Endodermal cell (in vitro differentiated cells): Measurements from ENCODE around the gene SCUBE1. TPM values are rescaled to one million over a fixed set of nuclear protein-coding genes. Genes with fewer than 3 reads are reported as not detected.

Experiments
- DNase-seq: peaks from one replicate; pipeline ENCODE4 v3.0.0-alpha.2; 2017
- H3K27ac ChIP-seq: 2 replicates; pipeline ENCODE4 v1.5.1; 2013; ENCODE audit warnings: mild to moderate bottlenecking, low read depth, low read length, moderate library complexity
- H3K27me3 ChIP-seq: 2 replicates; pipeline ENCODE4 v1.6.1; 2013; ENCODE audit warnings: mild to moderate bottlenecking, low read length, moderate library complexity; ENCODE audit not compliant: insufficient read depth, control insufficient read depth, poor library complexity, severe bottlenecking
- H3K36me3 ChIP-seq: 2 replicates; pipeline ENCODE4 v1.7.0; 2013; ENCODE audit warnings: mild to moderate bottlenecking, low read length, moderate library complexity; ENCODE audit not compliant: control insufficient read depth, insufficient read depth
- H3K4me1 ChIP-seq: one replicate; pipeline ENCODE4 v1.7.0; 2013; ENCODE audit warnings: low read length; ENCODE audit not compliant: control insufficient read depth, insufficient read depth
- H3K4me3 ChIP-seq: 2 replicates; pipeline ENCODE4 v1.5.1; 2013; ENCODE audit warnings: mild to moderate bottlenecking, low read length, moderate library complexity
- H3K9ac ChIP-seq: 2 replicates; pipeline ENCODE4 v1.6.1; 2013; ENCODE audit warnings: mild to moderate bottlenecking, low read length, moderate library complexity; ENCODE audit not compliant: poor library complexity, severe bottlenecking; ENCODE audit errors: extremely low read depth
- H3K9me3 ChIP-seq: 2 replicates; pipeline ENCODE4 v1.6.1; 2013; ENCODE audit warnings: mild to moderate bottlenecking, low read length, moderate library complexity; ENCODE audit not compliant: control insufficient read depth
- H3K27ac Mint-ChIP-seq: 2 replicates; pipeline ENCODE4 v1.8.0; 2020; ENCODE audit warnings: mixed read lengths
- H3K27me3 Mint-ChIP-seq: 2 replicates; pipeline ENCODE4 v1.8.0; 2021; ENCODE audit warnings: mild to moderate bottlenecking, mixed read lengths; ENCODE audit not compliant: insufficient read depth
- H3K36me3 Mint-ChIP-seq: 2 replicates; pipeline ENCODE4 v1.8.0; 2020; ENCODE audit warnings: low read depth, mixed read lengths
- H3K4me1 Mint-ChIP-seq: 2 replicates; pipeline ENCODE4 v1.8.0; 2020; ENCODE audit warnings: mixed read lengths
- H3K4me3 Mint-ChIP-seq: 2 replicates; pipeline ENCODE4 v1.8.0; 2020; ENCODE audit warnings: mild to moderate bottlenecking, moderate library complexity, mixed read lengths
- H3K9me3 Mint-ChIP-seq: 2 replicates; pipeline ENCODE4 v1.8.0; 2020; ENCODE audit warnings: mild to moderate bottlenecking, mixed read lengths
- CTCF ChIP-seq: fragments of 200-600 bp; sonication (generic); conservative IDR thresholded peaks from 2 replicates; pipeline ENCODE4 v1.5.0; 2021; ENCODE audit warnings: antibody characterized with exemption, mild to moderate bottlenecking
- WGBS, 2 experiments: methylation state at CpG; one replicate each; pipeline versions ENCODE4 v1.1.5 to v1.1.7; 2013; ENCODE audit warnings: missing lambda C conversion rate in 2 of 2, mixed read lengths in 1 of 2; ENCODE audit not compliant: insufficient coverage in 1 of 2, insufficient read length in 1 of 2; 5-methylcytosine and 5-hydroxymethylcytosine counted together
- total RNA-seq, 2 donors: library from RNA; stranded (reverse); fragmentation: NEBNext Ultra II Directional in 1 of 2; extraction: Animal tissue kit (Norgen Biotek cat#: 25700) in 1 of 2; gene quantifications; 2 replicates in 1 of 2; 3 replicates in 1 of 2; pipeline ENCODE4 v1.2.1, GENCODE V29; 2021

SCUBE1 gene
- total RNA-seq, 2 donors from 2014 or later = 0.13 to 0.95 TPM

GRCh38 chr22:43185860-43186261 is 157.3 kb downstream of the SCUBE1 start:
- H3K27me3 Mint-ChIP-seq = peaks cover 2% of the 10 kb centered on the region
- no peaks in the 10 kb centered on the region for H3K36me3 ChIP-seq
- H3K4me1 ChIP-seq = peaks cover 6% of the 10 kb centered on the region
- WGBS, 2 experiments = 29 to 46% methylated on average over 7 to 11 of the region's 12 CpGs
- H3K9me3 Mint-ChIP-seq = peaks cover 3% of the 10 kb centered on the region
- peaks cover 2% of the 10 kb centered on the region for H3K9me3 ChIP-seq
- H3K27me3 ChIP-seq = no peaks in the 10 kb centered on the region
- peaks cover 18% of the 10 kb centered on the region for H3K4me1 Mint-ChIP-seq
- H3K9ac ChIP-seq = peak overlapping the region; percentile 68
- no peak overlapping the region for H3K27ac ChIP-seq
- peak overlapping the region; percentile 71 for H3K4me3 Mint-ChIP-seq
- peak; percentile 70 for DNase-seq
- H3K36me3 Mint-ChIP-seq = peaks cover 8% of the 10 kb centered on the region
- H3K4me3 ChIP-seq = peak overlapping the region; percentile 96
- H3K27ac Mint-ChIP-seq = no peak overlapping the region
- no peak for TF ChIP-seq CTCF

- Histone ChIP-seq H3K9me3 (no peaks in the 10 kb centered on the region), H3K27me3 (no peaks in the 10 kb centered on the region), H3K36me3 (peaks cover 16% of the 10 kb centered on the region), H3K4me3 (no peak overlapping the region), H3K27ac (no peak overlapping the region), H3K9ac (no peak overlapping the region), H3K4me1 (peaks cover 6% of the 10 kb centered on the region)
- peaks cover 29% of the 10 kb centered on the region for H3K36me3 Mint-ChIP-seq
- no peak for DNase-seq
- no peak for TF ChIP-seq CTCF
- H3K9me3 Mint-ChIP-seq = no peaks in the 10 kb centered on the region
- peaks cover 12% of the 10 kb centered on the region for H3K4me1 Mint-ChIP-seq
- no peak overlapping the region for H3K4me3 Mint-ChIP-seq
- peak overlapping the region; percentile 66 for H3K27ac Mint-ChIP-seq
- 93 to 96% methylated on average over 9 to 12 of the region's 12 CpGs for WGBS, 2 experiments
- H3K27me3 Mint-ChIP-seq = no peaks in the 10 kb centered on the region
Observed at GRCh38 chr22:43183496-43184277, 159.5 kb downstream of the SCUBE1 start.

- Histone ChIP-seq H3K9me3 (no peaks in the 10 kb centered on the region), H3K36me3 (peaks cover 18% of the 10 kb centered on the region), H3K4me1 (peaks cover 6% of the 10 kb centered on the region), H3K9ac (no peak overlapping the region), H3K27ac (no peak overlapping the region), H3K27me3 (no peaks in the 10 kb centered on the region), H3K4me3 (no peak overlapping the region)
- H3K36me3 Mint-ChIP-seq = peaks cover 36% of the 10 kb centered on the region
- no peak for DNase-seq
- 96 to 97% methylated on average over 13 to 17 of the region's 17 CpGs for WGBS, 2 experiments
- peaks cover 12% of the 10 kb centered on the region for H3K4me1 Mint-ChIP-seq
- H3K27ac Mint-ChIP-seq = no peak overlapping the region
- no peak overlapping the region for H3K4me3 Mint-ChIP-seq
- H3K27me3 Mint-ChIP-seq = no peaks in the 10 kb centered on the region
- no peak for TF ChIP-seq CTCF
- no peaks in the 10 kb centered on the region for H3K9me3 Mint-ChIP-seq
Observed at GRCh38 chr22:43182726-43183125, 160.4 kb downstream of the SCUBE1 start.
